ENCODE measurements around the gene CD68.

DNA sequence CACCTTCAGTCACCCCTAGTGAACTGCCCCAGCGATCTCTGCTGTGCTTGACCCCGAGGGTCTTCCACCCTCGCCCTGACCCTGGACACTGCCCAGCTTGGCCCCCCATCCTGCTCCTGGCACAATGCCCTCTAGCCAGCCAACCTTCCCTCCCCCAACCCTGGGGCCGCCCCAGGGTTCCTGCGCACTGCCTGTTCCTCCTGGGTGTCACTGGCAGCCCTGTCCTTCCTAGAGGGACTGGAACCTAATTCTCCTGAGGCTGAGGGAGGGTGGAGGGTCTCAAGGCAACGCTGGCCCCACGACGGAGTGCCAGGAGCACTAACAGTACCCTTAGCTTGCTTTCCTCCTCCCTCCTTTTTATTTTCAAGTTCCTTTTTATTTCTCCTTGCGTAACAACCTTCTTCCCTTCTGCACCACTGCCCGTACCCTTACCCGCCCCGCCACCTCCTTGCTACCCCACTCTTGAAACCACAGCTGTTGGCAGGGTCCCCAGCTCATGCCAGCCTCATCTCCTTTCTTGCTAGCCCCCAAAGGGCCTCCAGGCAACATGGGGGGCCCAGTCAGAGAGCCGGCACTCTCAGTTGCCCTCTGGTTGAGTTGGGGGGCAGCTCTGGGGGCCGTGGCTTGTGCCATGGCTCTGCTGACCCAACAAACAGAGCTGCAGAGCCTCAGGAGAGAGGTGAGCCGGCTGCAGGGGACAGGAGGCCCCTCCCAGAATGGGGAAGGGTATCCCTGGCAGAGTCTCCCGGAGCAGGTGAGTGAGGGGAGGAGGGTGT is 20.7 kb upstream of the CD68 start, which contains the start of gene TNFSF13:
- no peak for TF ChIP-seq POLR2A (IDR thresholded peaks at IDR 0.05)
- TF ChIP-seq, protein P1, sequence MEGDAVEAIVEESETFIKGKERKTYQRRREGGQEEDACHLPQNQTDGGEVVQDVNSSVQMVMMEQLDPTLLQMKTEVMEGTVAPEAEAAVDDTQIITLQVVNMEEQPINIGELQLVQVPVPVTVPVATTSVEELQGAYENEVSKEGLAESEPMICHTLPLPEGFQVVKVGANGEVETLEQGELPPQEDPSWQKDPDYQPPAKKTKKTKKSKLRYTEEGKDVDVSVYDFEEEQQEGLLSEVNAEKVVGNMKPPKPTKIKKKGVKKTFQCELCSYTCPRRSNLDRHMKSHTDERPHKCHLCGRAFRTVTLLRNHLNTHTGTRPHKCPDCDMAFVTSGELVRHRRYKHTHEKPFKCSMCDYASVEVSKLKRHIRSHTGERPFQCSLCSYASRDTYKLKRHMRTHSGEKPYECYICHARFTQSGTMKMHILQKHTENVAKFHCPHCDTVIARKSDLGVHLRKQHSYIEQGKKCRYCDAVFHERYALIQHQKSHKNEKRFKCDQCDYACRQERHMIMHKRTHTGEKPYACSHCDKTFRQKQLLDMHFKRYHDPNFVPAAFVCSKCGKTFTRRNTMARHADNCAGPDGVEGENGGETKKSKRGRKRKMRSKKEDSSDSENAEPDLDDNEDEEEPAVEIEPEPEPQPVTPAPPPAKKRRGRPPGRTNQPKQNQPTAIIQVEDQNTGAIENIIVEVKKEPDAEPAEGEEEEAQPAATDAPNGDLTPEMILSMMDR (IDR thresholded peaks at IDR 0.05) = no peak
